HG03060 (cell line): ENCODE results near the gene NQO2.
"Not testable (repeated sequence)": the region's sequence is repeated elsewhere in the genome, so short reads cannot be mapped to it uniquely, and the experiment has no call there.

Source experiments
- ATAC-seq: cut with Tn5 transposase; IDR thresholded peaks from one replicate; pipeline ENCODE4 v1.9.1; 2021; ENCODE audit warnings: low read depth, moderate number of reproducible peaks; ENCODE audit not compliant: unreplicated experiment

Gene NQO2

DNA sequence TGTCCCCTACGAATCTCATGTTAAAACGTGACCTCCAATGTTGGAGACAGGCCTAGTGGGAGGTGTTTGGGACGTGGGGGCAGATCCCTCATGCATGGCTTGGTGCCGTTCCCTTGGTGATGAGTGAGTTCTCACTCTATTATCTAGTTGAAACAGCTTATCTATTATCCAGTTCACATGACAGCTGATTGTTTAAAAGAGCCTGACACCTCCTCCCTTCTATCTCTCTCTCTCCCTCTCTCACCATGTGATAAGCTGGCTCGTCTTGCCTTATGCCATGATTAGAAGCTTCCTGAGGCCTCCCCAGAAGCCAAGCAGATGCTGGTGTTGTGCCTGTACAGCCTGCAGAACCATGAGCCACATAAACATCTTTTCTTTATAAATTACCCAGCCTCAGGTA, 35.7 kb downstream of the NQO2 start:
- no peak for ATAC-seq

- no peak for ATAC-seq
Measured at GRCh38 chr6:3036861-3037637, 37.4 kb downstream of the NQO2 start.

DNA sequence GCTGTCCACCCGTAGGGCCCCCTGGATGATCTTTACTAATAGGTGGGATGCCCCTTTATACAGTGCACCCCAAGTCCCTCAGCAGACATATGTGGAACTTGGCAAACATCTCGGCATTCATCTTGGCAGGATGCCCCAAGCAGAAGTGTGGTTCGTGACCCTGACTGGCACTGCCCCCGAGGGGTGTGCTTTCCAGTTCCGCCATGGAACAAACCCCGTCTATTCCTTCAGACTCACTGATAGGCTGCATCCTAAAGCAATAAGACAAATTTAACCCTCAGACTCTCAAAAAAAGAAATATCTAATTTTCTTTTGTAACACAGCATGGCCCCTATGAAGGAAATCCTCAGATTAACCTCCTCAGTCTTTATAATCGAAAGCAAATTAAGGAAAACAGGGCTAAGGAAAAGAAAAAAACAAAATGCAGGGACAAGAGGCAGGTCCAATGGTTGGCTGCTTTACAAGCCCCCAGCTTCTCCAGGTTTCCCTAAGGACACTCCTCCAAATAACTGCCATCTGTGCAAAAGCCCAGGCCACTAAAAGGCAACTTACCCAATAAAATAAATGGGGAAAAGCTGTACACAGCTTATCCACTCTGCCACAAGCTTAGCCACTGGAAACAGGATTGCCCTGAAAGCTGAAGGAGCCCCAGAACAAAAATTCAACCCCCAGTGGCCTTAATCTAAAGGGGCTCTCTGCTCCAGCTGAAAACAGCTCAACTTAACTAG, 38.1 kb downstream of the NQO2 start:
- no peak for ATAC-seq

- no peak for ATAC-seq
Measured at GRCh38 chr6:3039384-3039783, 39.7 kb downstream of the NQO2 start.

DNA sequence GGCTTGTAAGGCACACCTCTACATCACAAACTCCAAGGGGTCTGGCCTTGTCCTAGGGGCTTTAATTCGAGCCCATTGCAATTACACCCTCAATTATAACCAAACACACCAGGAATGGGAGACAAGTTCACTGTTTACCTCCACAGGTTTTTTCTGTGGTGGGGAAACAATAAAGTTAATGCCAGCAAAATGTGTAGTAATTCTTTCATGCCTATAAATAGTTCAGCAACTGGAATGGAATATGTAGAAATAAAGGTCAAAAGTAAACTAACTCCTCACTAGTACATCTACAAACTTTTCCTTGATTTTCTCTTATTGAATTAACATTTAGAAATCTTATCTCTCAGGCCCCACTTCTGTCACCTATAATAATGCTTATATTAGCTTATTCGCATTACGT, 41.5 kb downstream of the NQO2 start:
- no peak for ATAC-seq

DNA sequence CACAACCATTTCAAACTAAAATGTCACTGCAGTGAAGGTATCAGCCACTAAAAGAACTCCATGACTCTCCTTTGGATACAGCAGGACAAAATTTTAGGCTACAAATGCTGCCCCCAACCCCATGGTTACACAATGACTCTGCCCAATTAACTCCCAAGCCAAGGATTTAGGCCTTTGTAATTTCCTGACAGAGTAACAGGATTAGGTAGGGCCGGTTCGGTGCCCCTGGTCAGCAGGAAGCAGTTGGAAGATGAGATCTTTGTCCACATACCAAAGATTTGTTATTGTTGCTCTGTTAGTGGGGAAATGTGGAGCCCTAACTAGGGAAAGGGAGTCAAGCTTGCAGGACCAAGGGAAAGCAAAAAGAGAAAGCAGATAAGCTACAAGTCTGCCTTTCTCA, 41.9 kb downstream of the NQO2 start:
- no peak for ATAC-seq

DNA sequence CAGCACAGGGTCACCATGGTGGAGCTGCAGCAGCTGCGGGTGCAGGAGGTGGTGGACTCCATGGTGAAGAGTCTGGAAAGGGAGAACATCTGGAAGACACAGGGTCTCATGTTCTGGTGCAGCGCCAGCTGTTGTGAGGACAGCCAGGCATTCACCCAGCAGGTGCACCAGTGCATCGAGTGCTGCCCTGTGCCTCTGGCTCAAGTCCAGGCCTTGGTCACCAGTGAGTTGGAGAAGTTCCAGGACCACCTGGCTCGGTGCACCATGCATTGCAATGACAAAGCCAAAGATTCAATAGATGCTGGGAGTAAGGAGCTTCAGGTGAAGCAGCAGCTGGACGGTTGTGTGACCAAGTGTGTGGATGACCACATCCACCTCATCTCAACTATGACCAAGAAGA, 45.7 kb downstream of the NQO2 start:
- no peak for ATAC-seq

- ATAC-seq = no peak
Measured at GRCh38 chr6:3045777-3046176, 46.1 kb downstream of the NQO2 start.

GRCh38 chr6:3046295-3046694, 46.6 kb downstream of the NQO2 start:
- no peak for ATAC-seq

GRCh38 chr6:3048009-3048408, 48.3 kb downstream of the NQO2 start:
- ATAC-seq = not testable (repeated sequence)

DNA sequence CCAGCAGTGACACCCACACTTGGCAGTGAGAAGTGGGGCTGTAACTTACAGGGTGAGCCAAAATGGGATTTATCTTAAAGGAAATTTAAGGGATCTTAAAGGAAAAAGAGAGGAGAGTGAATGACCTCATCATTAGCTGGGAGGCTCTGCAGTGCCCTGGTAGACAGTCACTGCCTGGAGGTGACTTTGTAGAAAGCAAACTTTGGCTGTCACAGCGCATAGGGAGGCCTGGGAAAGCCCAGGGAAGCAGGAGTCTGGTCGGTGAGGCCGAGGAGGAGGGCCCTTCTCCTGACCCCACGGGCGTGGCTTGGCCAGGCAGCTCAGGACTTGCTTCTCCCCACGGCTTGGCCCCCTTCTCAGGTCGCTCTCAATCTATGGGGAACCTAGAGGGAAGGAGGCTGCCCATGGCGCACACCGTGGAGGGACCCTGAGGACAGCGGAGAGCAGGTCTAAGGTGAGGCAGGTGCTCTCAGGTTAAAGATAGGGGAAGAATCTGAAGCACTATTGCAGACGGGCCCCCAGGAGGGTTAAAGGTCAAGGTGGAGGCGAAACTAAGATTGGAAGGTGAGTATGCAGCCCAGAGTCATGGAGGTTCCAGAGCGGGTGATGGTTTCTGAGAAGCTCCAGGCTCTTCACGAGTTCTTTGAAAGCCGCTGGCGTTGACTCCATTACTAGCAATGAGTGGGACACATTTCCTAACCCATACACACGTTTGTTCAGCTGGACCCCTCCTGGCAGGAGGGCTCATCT, 53.0 kb downstream of the NQO2 start:
- no peak for ATAC-seq

DNA sequence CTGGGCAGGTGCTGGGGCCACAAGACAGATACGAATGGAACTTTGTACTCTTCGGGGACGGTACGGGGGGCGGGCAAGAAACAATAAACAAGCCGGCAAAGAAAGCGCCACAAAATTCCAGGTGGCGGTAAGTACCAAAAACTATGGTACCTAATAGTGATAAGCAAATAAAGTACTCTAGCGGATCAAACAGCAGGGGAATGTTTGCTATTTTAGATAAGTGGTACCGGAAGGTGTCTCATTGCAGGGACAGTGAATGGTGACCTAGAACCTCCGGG, 53.5 kb downstream of the NQO2 start:
- ATAC-seq = no peak

GRCh38 chr6:3054229-3055157, 54.8 kb downstream of the NQO2 start:
- ATAC-seq = not testable (repeated sequence)

- not testable (repeated sequence) for ATAC-seq
Measured at GRCh38 chr6:3055158-3055499, 55.4 kb downstream of the NQO2 start.

GRCh38 chr6:3057063-3057770, 57.5 kb downstream of the NQO2 start:
- no peak for ATAC-seq

DNA sequence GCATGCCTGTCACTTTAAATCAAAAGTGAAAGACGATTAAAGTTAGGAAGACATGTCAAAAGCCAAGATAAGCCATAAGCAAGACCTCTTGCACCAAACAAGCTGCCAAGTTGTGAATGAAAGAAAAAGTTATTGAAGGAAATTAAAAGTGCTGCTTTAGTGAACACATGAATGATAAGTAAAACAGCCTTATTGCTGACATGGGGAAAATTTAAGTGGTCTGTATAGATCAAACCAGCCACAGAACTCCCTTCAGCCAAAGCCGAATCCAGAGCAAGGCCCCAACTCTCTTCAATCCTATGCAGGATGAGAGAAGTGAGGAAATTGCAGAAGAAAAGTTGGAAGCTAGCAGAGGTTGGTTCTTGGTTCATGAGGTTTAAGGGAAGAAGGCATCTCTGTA, 59.3 kb downstream of the NQO2 start:
- ATAC-seq = no peak

- ATAC-seq = not testable (repeated sequence)
Measured at GRCh38 chr6:3060092-3060491, 60.4 kb downstream of the NQO2 start.

DNA sequence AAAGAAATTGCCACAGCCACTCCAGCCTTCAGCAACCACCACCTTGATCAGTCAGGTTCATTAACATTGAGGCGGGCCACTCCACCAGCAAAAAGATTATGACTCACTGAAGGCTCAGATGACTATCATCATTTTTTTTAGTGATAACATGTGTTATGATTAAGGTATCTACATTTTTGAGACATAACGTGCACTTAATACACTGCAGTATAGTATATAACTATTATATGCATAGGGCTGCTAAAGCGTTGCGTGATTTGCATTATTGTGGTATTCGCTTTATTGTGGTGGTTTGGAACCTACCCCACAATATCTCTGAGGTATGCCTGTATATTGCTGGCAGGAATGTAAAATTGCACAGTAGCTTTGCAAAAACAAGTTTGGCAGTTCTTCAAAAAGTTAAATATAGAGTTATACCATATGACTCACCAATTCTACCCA, 61.8 kb downstream of the NQO2 start:
- ATAC-seq = no peak

GRCh38 chr6:3063340-3063732, 63.6 kb downstream of the NQO2 start:
- ATAC-seq = not testable (repeated sequence)
